ENCODE measurements around the gene MRPL20.

The MRPL20 gene

DNA sequence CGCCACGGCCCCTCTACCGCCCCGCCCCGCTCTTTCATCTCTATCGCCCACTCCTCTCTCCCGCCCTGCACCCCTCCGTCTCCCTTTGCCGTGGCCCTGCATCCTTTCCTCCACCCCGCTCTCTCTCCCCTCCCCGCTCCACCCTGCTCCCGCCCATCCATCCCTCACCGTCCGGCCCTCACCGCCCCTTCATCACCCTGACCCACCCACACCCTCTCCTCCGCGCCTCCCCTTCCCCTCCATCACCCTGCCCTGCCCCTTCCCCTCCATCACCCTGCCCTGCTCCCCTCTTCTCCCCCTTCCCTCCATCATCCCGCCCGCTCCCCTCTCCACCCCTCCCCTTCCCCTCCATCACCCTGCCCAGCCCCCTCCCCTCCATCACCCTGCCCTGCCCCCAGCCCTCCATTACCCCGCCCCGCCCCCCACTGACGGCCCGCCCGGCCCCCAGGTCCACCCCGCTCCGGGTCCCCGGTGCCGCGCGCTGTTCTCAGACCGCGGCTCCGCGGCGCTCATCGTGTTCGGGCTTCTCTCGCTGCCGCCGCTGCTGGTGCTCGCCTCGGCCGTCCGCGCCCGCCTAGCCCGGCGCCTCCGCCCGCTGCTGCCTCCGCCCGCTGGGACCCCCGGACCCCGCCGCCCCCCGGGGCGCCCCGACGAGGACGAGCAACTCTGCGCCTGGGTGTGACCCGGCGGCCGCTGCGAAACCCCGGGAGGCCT is 20.2 kb upstream of the MRPL20 start:
- Histone ChIP-seq H3K4me1 (ENCODE audit: control insufficient read depth in 1 of 2, insufficient read depth in 1 of 2, low read depth in 1 of 2, low read length in 1 of 2) (no peaks in the 10 kb centered on the region), H3K4me3 (ENCODE audit: low read depth in 1 of 2, low read length in 1 of 2) (no peak overlapping the region), H3K27ac (no peak overlapping the region), H3K27me3 (peaks cover 96% of the 10 kb centered on the region), H3K9me3 (no peaks in the 10 kb centered on the region), H3K36me3 (no peaks in the 10 kb centered on the region)
- TF ChIP-seq, protein P1, sequence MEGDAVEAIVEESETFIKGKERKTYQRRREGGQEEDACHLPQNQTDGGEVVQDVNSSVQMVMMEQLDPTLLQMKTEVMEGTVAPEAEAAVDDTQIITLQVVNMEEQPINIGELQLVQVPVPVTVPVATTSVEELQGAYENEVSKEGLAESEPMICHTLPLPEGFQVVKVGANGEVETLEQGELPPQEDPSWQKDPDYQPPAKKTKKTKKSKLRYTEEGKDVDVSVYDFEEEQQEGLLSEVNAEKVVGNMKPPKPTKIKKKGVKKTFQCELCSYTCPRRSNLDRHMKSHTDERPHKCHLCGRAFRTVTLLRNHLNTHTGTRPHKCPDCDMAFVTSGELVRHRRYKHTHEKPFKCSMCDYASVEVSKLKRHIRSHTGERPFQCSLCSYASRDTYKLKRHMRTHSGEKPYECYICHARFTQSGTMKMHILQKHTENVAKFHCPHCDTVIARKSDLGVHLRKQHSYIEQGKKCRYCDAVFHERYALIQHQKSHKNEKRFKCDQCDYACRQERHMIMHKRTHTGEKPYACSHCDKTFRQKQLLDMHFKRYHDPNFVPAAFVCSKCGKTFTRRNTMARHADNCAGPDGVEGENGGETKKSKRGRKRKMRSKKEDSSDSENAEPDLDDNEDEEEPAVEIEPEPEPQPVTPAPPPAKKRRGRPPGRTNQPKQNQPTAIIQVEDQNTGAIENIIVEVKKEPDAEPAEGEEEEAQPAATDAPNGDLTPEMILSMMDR (IDR thresholded peaks at IDR 0.05) = no peak

DNA sequence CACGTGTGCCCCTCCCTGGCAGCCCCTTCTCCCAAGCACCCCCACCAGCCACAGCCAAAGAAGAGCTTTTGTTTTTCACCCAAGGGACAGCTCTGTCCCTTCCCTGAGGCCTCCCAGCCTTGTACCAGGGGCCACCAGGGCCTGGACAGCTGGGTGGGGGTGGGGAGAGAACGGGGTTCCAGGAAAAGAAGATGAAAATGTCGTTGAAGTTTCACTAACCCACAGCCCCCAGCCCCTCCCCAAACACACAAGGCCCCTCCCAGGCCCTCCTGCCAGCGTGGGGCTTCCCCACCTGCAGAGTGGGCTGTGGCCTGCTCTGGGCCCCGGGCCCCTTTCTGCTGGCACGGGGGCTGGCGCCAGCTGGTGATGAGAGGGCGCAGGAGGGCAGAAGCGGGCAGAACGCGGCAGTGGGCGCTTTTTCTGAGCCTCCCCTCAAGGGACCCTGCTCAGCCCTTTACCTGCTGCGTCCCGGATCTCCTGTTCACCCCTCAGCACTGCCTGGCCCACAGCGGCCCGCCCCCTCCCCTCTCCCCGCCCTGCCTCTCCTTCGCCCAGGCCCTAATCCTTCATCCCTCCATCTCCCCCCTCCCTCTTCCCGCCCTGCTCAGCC is 19.5 kb upstream of the MRPL20 start:
- no peak overlapping the region for H3K4me3 ChIP-seq (ENCODE audit: low read depth in 1 of 2, low read length in 1 of 2)
- H3K4me1 ChIP-seq (ENCODE audit: control insufficient read depth in 1 of 2, insufficient read depth in 1 of 2, low read depth in 1 of 2, low read length in 1 of 2) = no peaks in the 10 kb centered on the region
- peaks cover 96% of the 10 kb centered on the region for H3K27me3 ChIP-seq
- TF ChIP-seq, protein P1 (IDR thresholded peaks at IDR 0.05) = no peak
- no peak overlapping the region for H3K27ac ChIP-seq
- no peaks in the 10 kb centered on the region for H3K36me3 ChIP-seq
- H3K9me3 ChIP-seq = no peaks in the 10 kb centered on the region

DNA sequence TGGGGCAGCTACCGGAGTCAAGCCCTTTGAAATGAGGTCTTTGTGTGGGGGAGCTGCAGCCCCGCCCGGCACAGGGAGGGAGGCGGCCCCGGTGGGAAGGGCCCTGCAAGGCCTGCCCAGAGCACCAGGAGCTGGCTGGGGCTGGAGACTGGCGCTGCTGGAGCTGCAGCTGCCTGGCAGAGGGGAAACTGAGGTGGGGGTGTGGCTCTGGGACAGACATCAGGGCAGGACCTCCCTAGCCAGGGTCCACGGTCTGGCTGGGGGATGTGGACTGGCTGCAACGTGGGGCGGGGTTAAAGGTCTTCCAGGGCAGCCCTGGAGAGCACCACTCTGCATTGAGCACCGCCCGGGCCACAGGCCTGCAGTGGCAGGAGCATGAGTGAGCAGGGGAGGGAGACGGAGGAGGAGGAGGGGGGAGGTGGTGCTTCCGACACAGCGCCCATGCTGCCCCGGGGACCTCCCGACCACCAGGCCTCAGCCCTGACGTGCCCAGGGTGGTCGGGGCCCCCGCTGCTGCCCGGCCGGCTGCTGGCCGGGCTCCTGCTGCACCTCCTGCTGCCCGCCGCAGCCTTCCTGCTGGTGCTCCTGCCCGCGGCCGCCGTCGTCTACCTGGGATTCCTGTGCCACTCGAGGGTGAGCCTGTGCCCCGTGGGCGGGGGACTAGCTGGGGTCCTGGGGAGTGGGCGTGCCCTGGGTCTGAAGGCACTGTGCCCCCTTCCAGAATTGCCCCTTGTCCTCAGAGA is 18.8 kb upstream of the MRPL20 start:
- TF ChIP-seq, protein P1 (IDR thresholded peaks at IDR 0.05) = no peak
- H3K27me3 ChIP-seq = peaks cover 96% of the 10 kb centered on the region
- H3K36me3 ChIP-seq = no peaks in the 10 kb centered on the region
- H3K9me3 ChIP-seq = no peaks in the 10 kb centered on the region
- H3K4me1 ChIP-seq (ENCODE audit: control insufficient read depth in 1 of 2, insufficient read depth in 1 of 2, low read depth in 1 of 2, low read length in 1 of 2) = no peaks in the 10 kb centered on the region
- no peak overlapping the region for H3K27ac ChIP-seq
- no peak overlapping the region for H3K4me3 ChIP-seq (ENCODE audit: low read depth in 1 of 2, low read length in 1 of 2)

DNA sequence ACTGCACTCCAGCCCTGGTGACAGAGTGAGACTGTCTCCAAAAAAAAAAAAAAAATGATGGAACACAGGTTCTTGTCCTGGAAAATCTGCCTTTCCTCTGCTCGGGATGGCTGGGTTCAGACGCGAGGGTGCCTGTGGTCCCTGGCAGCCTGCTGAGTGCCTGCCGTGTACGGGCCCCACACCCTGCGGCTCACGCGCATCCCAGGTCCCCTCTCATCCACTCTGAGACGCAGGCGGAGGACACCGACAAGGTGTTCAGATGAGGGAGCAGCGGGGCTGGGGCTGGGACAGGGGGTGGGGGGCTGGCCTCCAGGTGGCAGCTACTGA is 18.3 kb upstream of the MRPL20 start:
- TF ChIP-seq, protein P1 (IDR thresholded peaks at IDR 0.05) = no peak
- Histone ChIP-seq H3K4me1 (ENCODE audit: control insufficient read depth in 1 of 2, insufficient read depth in 1 of 2, low read depth in 1 of 2, low read length in 1 of 2) (no peaks in the 10 kb centered on the region), H3K36me3 (no peaks in the 10 kb centered on the region), H3K4me3 (ENCODE audit: low read depth in 1 of 2, low read length in 1 of 2) (no peak overlapping the region), H3K27me3 (peaks cover 96% of the 10 kb centered on the region), H3K9me3 (no peaks in the 10 kb centered on the region), H3K27ac (no peak overlapping the region)

DNA sequence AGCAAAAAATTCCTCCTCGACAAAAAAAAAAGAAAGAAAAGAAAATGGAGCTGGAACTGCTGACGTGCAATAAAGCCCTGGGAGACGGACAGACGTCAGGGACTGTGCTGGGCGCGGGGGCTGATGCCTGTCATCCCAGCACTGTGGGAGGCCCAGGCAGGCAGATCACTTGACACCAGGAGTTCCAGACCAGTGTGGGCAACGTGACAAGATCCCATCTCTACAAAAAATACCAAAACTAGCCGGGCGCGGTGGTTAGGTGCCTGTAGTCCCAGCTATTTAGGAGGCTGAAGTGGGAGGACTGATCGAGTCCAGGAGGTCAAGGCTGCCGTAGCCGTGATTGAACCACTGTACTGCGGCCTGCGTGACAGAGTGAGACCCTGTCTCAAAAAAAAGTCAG is 17.6 kb upstream of the MRPL20 start:
- Histone ChIP-seq H3K4me1 (ENCODE audit: control insufficient read depth in 1 of 2, insufficient read depth in 1 of 2, low read depth in 1 of 2, low read length in 1 of 2) (no peaks in the 10 kb centered on the region), H3K27me3 (peaks cover 94% of the 10 kb centered on the region), H3K9me3 (no peaks in the 10 kb centered on the region), H3K36me3 (no peaks in the 10 kb centered on the region), H3K4me3 (ENCODE audit: low read depth in 1 of 2, low read length in 1 of 2) (no peak overlapping the region), H3K27ac (no peak overlapping the region)
- TF ChIP-seq, protein P1 (IDR thresholded peaks at IDR 0.05) = no peak
